ENCODE measurements around the gene TPTE. TPM values are rescaled to one million over a fixed set of nuclear protein-coding genes. Genes with fewer than 3 reads are reported as not detected.
"Not testable (repeated sequence)": the region's sequence is repeated elsewhere in the genome, so short reads cannot be mapped to it uniquely, and the experiment has no call there.

Gene TPTE
- total RNA-seq, 1 donor from 2014 or later: not detected

GRCh38 chr21:10539956-10540355 is 18.6 kb downstream of the TPTE start:
- Histone ChIP-seq H3K36me3 (ENCODE audit: insufficient read depth, low read length) (no peaks in the 10 kb centered on the region), H2AFZ (ENCODE audit: low read depth, low read length) (no peak overlapping the region), H3K9ac (ENCODE audit: low read length) (no peak overlapping the region), H3K9me3 (ENCODE audit: insufficient read depth, low read depth, low read length) (peaks cover 7% of the 10 kb centered on the region), H4K20me1 (ENCODE audit: insufficient read depth, low read length) (no peaks in the 10 kb centered on the region), H3K4me2 (ENCODE audit: low read length) (no peak overlapping the region), H3K27me3 (ENCODE audit: insufficient read depth, low read length) (no peaks in the 10 kb centered on the region), H3K79me2 (ENCODE audit: insufficient read depth, low read length) (no peaks in the 10 kb centered on the region), H3K4me3 (ENCODE audit: insufficient read depth, low read depth, low read length) (no peak overlapping the region), H3K4me1 (ENCODE audit: insufficient read depth, low read length) (no peaks in the 10 kb centered on the region), H3K27ac (ENCODE audit: low read depth, low read length) (no peak overlapping the region)
- Mint-ChIP-seq H3K4me3 (ENCODE audit: unreplicated experiment) (no peak overlapping the region), H3K4me1 (ENCODE audit: low read depth, unreplicated experiment) (no peaks in the 10 kb centered on the region), H3K27ac (ENCODE audit: unreplicated experiment) (no peak overlapping the region), H3K9me3 (ENCODE audit: unreplicated experiment) (peaks cover 2% of the 10 kb centered on the region), H3K27me3 (ENCODE audit: low read depth, unreplicated experiment) (no peaks in the 10 kb centered on the region), H3K36me3 (ENCODE audit: low read depth, unreplicated experiment) (no peaks in the 10 kb centered on the region)
- TF ChIP-seq EZH2 (IDR thresholded peaks at IDR 0.05; ENCODE audit: insufficient read depth, low read length): no peak
- TF ChIP-seq CTCF (IDR thresholded peaks at IDR 0.05; ENCODE audit: insufficient read depth, low read depth, low read length): no peak
- DNase-seq (ENCODE audit: low read depth) (no peak), FAIRE-seq (no peak)

GRCh38 chr21:10544376-10544775 is 23.0 kb downstream of the TPTE start:
- H3K9me3 ChIP-seq (ENCODE audit: insufficient read depth, low read depth, low read length): peaks cover 17% of the 10 kb centered on the region
- not testable (repeated sequence) for H3K27me3 Mint-ChIP-seq (ENCODE audit: low read depth, unreplicated experiment); H3K4me2 ChIP-seq (ENCODE audit: low read length); DNase-seq (ENCODE audit: low read depth); H3K27ac Mint-ChIP-seq (ENCODE audit: unreplicated experiment); H3K27ac ChIP-seq (ENCODE audit: low read depth, low read length); H3K4me1 Mint-ChIP-seq (ENCODE audit: low read depth, unreplicated experiment); H3K36me3 Mint-ChIP-seq (ENCODE audit: low read depth, unreplicated experiment); H3K36me3 ChIP-seq (ENCODE audit: insufficient read depth, low read length); H3K4me3 Mint-ChIP-seq (ENCODE audit: unreplicated experiment); H3K27me3 ChIP-seq (ENCODE audit: insufficient read depth, low read length); FAIRE-seq; H3K4me3 ChIP-seq (ENCODE audit: insufficient read depth, low read depth, low read length); H4K20me1 ChIP-seq (ENCODE audit: insufficient read depth, low read length); H3K4me1 ChIP-seq (ENCODE audit: insufficient read depth, low read length); H2AFZ ChIP-seq (ENCODE audit: low read depth, low read length); H3K9ac ChIP-seq (ENCODE audit: low read length); H3K79me2 ChIP-seq (ENCODE audit: insufficient read depth, low read length)
- peaks cover 23% of the 10 kb centered on the region for H3K9me3 Mint-ChIP-seq (ENCODE audit: unreplicated experiment)

GRCh38 chr21:10547868-10548267 is 26.5 kb downstream of the TPTE start:
- H3K36me3 ChIP-seq (ENCODE audit: insufficient read depth, low read length); H3K27ac ChIP-seq (ENCODE audit: low read depth, low read length); H3K4me2 ChIP-seq (ENCODE audit: low read length); H3K4me3 Mint-ChIP-seq (ENCODE audit: unreplicated experiment); H3K4me3 ChIP-seq (ENCODE audit: insufficient read depth, low read depth, low read length); H3K27me3 ChIP-seq (ENCODE audit: insufficient read depth, low read length); H3K9ac ChIP-seq (ENCODE audit: low read length); H3K27ac Mint-ChIP-seq (ENCODE audit: unreplicated experiment); DNase-seq (ENCODE audit: low read depth); FAIRE-seq; H4K20me1 ChIP-seq (ENCODE audit: insufficient read depth, low read length); H2AFZ ChIP-seq (ENCODE audit: low read depth, low read length); H3K36me3 Mint-ChIP-seq (ENCODE audit: low read depth, unreplicated experiment); H3K4me1 Mint-ChIP-seq (ENCODE audit: low read depth, unreplicated experiment); H3K79me2 ChIP-seq (ENCODE audit: insufficient read depth, low read length); H3K4me1 ChIP-seq (ENCODE audit: insufficient read depth, low read length); H3K27me3 Mint-ChIP-seq (ENCODE audit: low read depth, unreplicated experiment): not testable (repeated sequence)
- H3K9me3 Mint-ChIP-seq (ENCODE audit: unreplicated experiment): peaks cover 23% of the 10 kb centered on the region
- peaks cover 15% of the 10 kb centered on the region for H3K9me3 ChIP-seq (ENCODE audit: insufficient read depth, low read depth, low read length)

GRCh38 chr21:10548331-10548954 is 27.1 kb downstream of the TPTE start:
- H3K27me3 ChIP-seq (ENCODE audit: insufficient read depth, low read length); H2AFZ ChIP-seq (ENCODE audit: low read depth, low read length); H3K4me3 ChIP-seq (ENCODE audit: insufficient read depth, low read depth, low read length); DNase-seq (ENCODE audit: low read depth); H3K27ac ChIP-seq (ENCODE audit: low read depth, low read length); H3K36me3 ChIP-seq (ENCODE audit: insufficient read depth, low read length); H3K4me3 Mint-ChIP-seq (ENCODE audit: unreplicated experiment); H3K9ac ChIP-seq (ENCODE audit: low read length); FAIRE-seq; H3K4me2 ChIP-seq (ENCODE audit: low read length); H3K4me1 ChIP-seq (ENCODE audit: insufficient read depth, low read length); H3K27ac Mint-ChIP-seq (ENCODE audit: unreplicated experiment); H3K79me2 ChIP-seq (ENCODE audit: insufficient read depth, low read length); H4K20me1 ChIP-seq (ENCODE audit: insufficient read depth, low read length); H3K27me3 Mint-ChIP-seq (ENCODE audit: low read depth, unreplicated experiment); H3K36me3 Mint-ChIP-seq (ENCODE audit: low read depth, unreplicated experiment); H3K4me1 Mint-ChIP-seq (ENCODE audit: low read depth, unreplicated experiment): not testable (repeated sequence)
- H3K9me3 Mint-ChIP-seq (ENCODE audit: unreplicated experiment): peaks cover 23% of the 10 kb centered on the region
- peaks cover 15% of the 10 kb centered on the region for H3K9me3 ChIP-seq (ENCODE audit: insufficient read depth, low read depth, low read length)

- not testable (repeated sequence) for H3K4me3 ChIP-seq (ENCODE audit: insufficient read depth, low read depth, low read length); H3K4me1 Mint-ChIP-seq (ENCODE audit: low read depth, unreplicated experiment); H2AFZ ChIP-seq (ENCODE audit: low read depth, low read length); H3K27me3 Mint-ChIP-seq (ENCODE audit: low read depth, unreplicated experiment); H4K20me1 ChIP-seq (ENCODE audit: insufficient read depth, low read length); DNase-seq (ENCODE audit: low read depth); H3K27me3 ChIP-seq (ENCODE audit: insufficient read depth, low read length); H3K36me3 ChIP-seq (ENCODE audit: insufficient read depth, low read length); H3K27ac ChIP-seq (ENCODE audit: low read depth, low read length); H3K36me3 Mint-ChIP-seq (ENCODE audit: low read depth, unreplicated experiment); H3K4me2 ChIP-seq (ENCODE audit: low read length); H3K9ac ChIP-seq (ENCODE audit: low read length); FAIRE-seq; H3K4me3 Mint-ChIP-seq (ENCODE audit: unreplicated experiment); H3K4me1 ChIP-seq (ENCODE audit: insufficient read depth, low read length); H3K79me2 ChIP-seq (ENCODE audit: insufficient read depth, low read length); H3K27ac Mint-ChIP-seq (ENCODE audit: unreplicated experiment)
- peaks cover 11% of the 10 kb centered on the region for H3K9me3 Mint-ChIP-seq (ENCODE audit: unreplicated experiment)
- H3K9me3 ChIP-seq (ENCODE audit: insufficient read depth, low read depth, low read length): peaks cover 23% of the 10 kb centered on the region
Observed at GRCh38 chr21:10570803-10571202, 49.4 kb downstream of the TPTE start.

Data from astrocyte (in vitro differentiated cells and primary cell).